Smooth muscle cell (in vitro differentiated cells): Measurements from ENCODE around the gene PPM1F. TPM values are rescaled to one million over a fixed set of nuclear protein-coding genes. Genes with fewer than 3 reads are reported as not detected.

ENCODE experiments used
- DNase-seq: peaks from one replicate; lab custom pipeline; 2025; ENCODE audit not compliant: unreplicated experiment; lab: John Stamatoyannopoulos, UW
- H2AFZ ChIP-seq: fragments of 200-600 bp; sonication (generic); 2 replicates; pipeline ENCODE4 v1.6.0; 2016; ENCODE audit warnings: antibody characterized with exemption, low read depth, mild to moderate bottlenecking
- H3F3A ChIP-seq: fragments of 200-600 bp; sonication (generic); 2 replicates; pipeline ENCODE4 v1.6.0; 2017; ENCODE audit warnings: antibody characterized with exemption, low read depth
- H3K27ac ChIP-seq: fragments of 200-600 bp; sonication (generic); 2 replicates; pipeline ENCODE4 v1.5.1; 2016; ENCODE audit warnings: low read depth, mild to moderate bottlenecking
- H3K27me3 ChIP-seq: fragments of 200-600 bp; sonication (generic); 2 replicates; pipeline ENCODE4 v1.6.1; 2016; ENCODE audit warnings: low read depth, mild to moderate bottlenecking
- H3K36me3 ChIP-seq: fragments of 200-600 bp; sonication (generic); 2 replicates; pipeline ENCODE4 v1.5.1; 2016; ENCODE audit warnings: low read depth
- H3K4me1 ChIP-seq: fragments of 200-600 bp; sonication (generic); 2 replicates; pipeline ENCODE4 v1.5.1; 2016; ENCODE audit warnings: low read depth
- H3K4me2 ChIP-seq: fragments of 200-600 bp; sonication (generic); 2 replicates; pipeline ENCODE4 v1.6.0; 2016; ENCODE audit warnings: mild to moderate bottlenecking
- H3K4me3 ChIP-seq: fragments of 200-600 bp; sonication (generic); 2 replicates; pipeline ENCODE4 v1.5.1; 2016; ENCODE audit warnings: mild to moderate bottlenecking
- H3K79me2 ChIP-seq: fragments of 200-600 bp; sonication (generic); 2 replicates; pipeline ENCODE4 v1.6.0; 2016; ENCODE audit warnings: low read depth, mild to moderate bottlenecking
- H3K9ac ChIP-seq: fragments of 200-600 bp; sonication (generic); 2 replicates; pipeline ENCODE4 v1.6.0; 2016; ENCODE audit warnings: low read depth
- H3K9me3 ChIP-seq: fragments of 200-600 bp; sonication (generic); replicated peaks from 2 replicates; pipeline ENCODE4 v1.5.1; 2016; ENCODE audit warnings: low read depth
- H4K20me1 ChIP-seq: fragments of 200-600 bp; sonication (generic); 2 replicates; pipeline ENCODE4 v1.6.0; 2016; ENCODE audit warnings: low read depth
- WGBS: methylation state at CpG from one replicate; pipeline ENCODE4 v1.1.7; 2016; ENCODE audit warnings: low lambda C conversion rate; 5-methylcytosine and 5-hydroxymethylcytosine counted together
- polyA plus RNA-seq: library from polyadenylated mRNA; unstranded; fragments of >200 nt; fragmentation: Nextera tagmentation; extraction: Ambion mirVana; gene quantifications from 2 replicates; pipeline ENCODE4 v1.2.1, GENCODE V29; 2016
- total RNA-seq: library from RNA; depleted of rRNA; stranded (reverse); fragments of >200 nt; gene quantifications from 2 replicates; pipeline ENCODE4 v1.2.3, GENCODE V29; 2014
- TF ChIP-seq, protein P1 (sequence below): fragments of 200-600 bp; sonication (generic); IDR thresholded peaks from 2 replicates; pipeline ENCODE4 v1.5.1; 2017; ENCODE audit warnings: borderline replicate concordance, mild to moderate bottlenecking, antibody characterized with exemption; ENCODE audit not compliant: insufficient read depth, poor library complexity, severe bottlenecking

PPM1F gene
- total and polyA plus RNA-seq, 2 experiments from 2014 or later: 11.8 to 15.2 TPM

- Histone ChIP-seq H2AFZ (no peak overlapping the region), H3K4me3 (no peak overlapping the region), H3K36me3 (no peaks in the 10 kb centered on the region), H3K27ac (no peak overlapping the region), H3K79me2 (no peaks in the 10 kb centered on the region), H3K27me3 (peaks cover 18% of the 10 kb centered on the region), H3K4me1 (no peaks in the 10 kb centered on the region), H3K4me2 (no peak overlapping the region), H3F3A (no peaks in the 10 kb centered on the region), H3K9me3 (no peaks in the 10 kb centered on the region), H3K9ac (no peak overlapping the region), H4K20me1 (no peaks in the 10 kb centered on the region)
- no peak for DNase-seq
- TF ChIP-seq, protein P1, sequence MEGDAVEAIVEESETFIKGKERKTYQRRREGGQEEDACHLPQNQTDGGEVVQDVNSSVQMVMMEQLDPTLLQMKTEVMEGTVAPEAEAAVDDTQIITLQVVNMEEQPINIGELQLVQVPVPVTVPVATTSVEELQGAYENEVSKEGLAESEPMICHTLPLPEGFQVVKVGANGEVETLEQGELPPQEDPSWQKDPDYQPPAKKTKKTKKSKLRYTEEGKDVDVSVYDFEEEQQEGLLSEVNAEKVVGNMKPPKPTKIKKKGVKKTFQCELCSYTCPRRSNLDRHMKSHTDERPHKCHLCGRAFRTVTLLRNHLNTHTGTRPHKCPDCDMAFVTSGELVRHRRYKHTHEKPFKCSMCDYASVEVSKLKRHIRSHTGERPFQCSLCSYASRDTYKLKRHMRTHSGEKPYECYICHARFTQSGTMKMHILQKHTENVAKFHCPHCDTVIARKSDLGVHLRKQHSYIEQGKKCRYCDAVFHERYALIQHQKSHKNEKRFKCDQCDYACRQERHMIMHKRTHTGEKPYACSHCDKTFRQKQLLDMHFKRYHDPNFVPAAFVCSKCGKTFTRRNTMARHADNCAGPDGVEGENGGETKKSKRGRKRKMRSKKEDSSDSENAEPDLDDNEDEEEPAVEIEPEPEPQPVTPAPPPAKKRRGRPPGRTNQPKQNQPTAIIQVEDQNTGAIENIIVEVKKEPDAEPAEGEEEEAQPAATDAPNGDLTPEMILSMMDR: no peak
- WGBS: 80% methylated on average over 7 of the region's 7 CpGs
Measured at GRCh38 chr22:21992593-21993237, 40.1 kb upstream of the PPM1F start.

- Histone ChIP-seq H4K20me1 (no peaks in the 10 kb centered on the region), H3K4me3 (no peak overlapping the region), H3K9me3 (no peaks in the 10 kb centered on the region), H3K79me2 (no peaks in the 10 kb centered on the region), H3K4me1 (no peaks in the 10 kb centered on the region), H3F3A (no peaks in the 10 kb centered on the region), H3K9ac (no peak overlapping the region), H3K36me3 (no peaks in the 10 kb centered on the region), H2AFZ (no peak overlapping the region), H3K27ac (no peak overlapping the region), H3K27me3 (peaks cover 18% of the 10 kb centered on the region), H3K4me2 (no peak overlapping the region)
- DNase-seq: no peak
- 92% methylated on average over 5 of the region's 5 CpGs for WGBS
- TF ChIP-seq, protein P1: no peak
Measured at GRCh38 chr22:21991774-21992173, 39.1 kb upstream of the PPM1F start.

DNA sequence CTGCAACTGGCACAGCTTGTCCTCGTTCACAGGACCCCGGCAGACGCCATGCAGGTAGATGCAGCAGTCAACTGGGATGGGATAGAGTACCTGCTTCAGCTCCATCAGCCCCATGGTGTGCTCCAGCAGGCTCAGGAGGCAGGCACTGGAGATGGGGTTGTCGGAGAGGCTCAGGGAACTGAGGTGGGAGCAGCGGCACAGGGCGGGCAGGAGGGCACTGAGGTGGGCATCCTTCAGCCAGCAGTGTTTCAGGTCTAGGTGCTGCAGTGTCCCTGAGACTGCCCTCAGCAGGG, 38.6 kb upstream of the PPM1F start:
- Histone ChIP-seq H3K36me3 (no peaks in the 10 kb centered on the region), H3K4me2 (no peak overlapping the region), H4K20me1 (no peaks in the 10 kb centered on the region), H3F3A (no peaks in the 10 kb centered on the region), H3K27ac (no peak overlapping the region), H3K27me3 (peaks cover 18% of the 10 kb centered on the region), H3K79me2 (no peaks in the 10 kb centered on the region), H3K4me1 (no peaks in the 10 kb centered on the region), H3K4me3 (no peak overlapping the region), H2AFZ (no peak overlapping the region), H3K9ac (no peak overlapping the region), H3K9me3 (no peaks in the 10 kb centered on the region)
- no peak for DNase-seq
- 92% methylated on average over 6 of the region's 6 CpGs for WGBS
- TF ChIP-seq, protein P1: no peak
